Measurements from ENCODE around the gene SPACDR.

Gene SPACDR

GRCh38 chr7:100407285-100408180 lies 56.5 kb downstream of the SPACDR start:
- peak in 1 of 2 experiments; percentile 53 for DNase-seq

- DNase-seq = no peak
Measured at GRCh38 chr7:100406767-100407166, 57.3 kb downstream of the SPACDR start.

Measured in NCI-H524 (cell line).